IMR-90 (cell line): ENCODE results near the gene TPCN1.

Experiments used
- BHLHE40 ChIP-seq: fragments of 150-350 bp; IDR thresholded peaks from 2 replicates; pipeline ENCODE4 v1.6.1; 2016; ENCODE audit warnings: mild to moderate bottlenecking, low read depth, low read length
- CTCF ChIP-seq: conservative IDR thresholded peaks from 2 replicates; pipeline ENCODE4 v1.5.1; 2012; ENCODE audit warnings: mild to moderate bottlenecking, low read depth, low read length, improper control_type of control experiment
- NFE2L2 ChIP-seq: fragments of 150-350 bp; IDR thresholded peaks from 2 replicates; pipeline ENCODE4 v1.6.1; 2016; ENCODE audit warnings: low read depth, mild to moderate bottlenecking, low read length
- POLR2A ChIP-seq: IDR thresholded peaks from 2 replicates; pipeline ENCODE4 v1.6.1; 2012; ENCODE audit warnings: mild to moderate bottlenecking, low read depth, low read length
- RCOR1 ChIP-seq: IDR thresholded peaks from 2 replicates; pipeline ENCODE4 v1.6.1; 2012; ENCODE audit warnings: mild to moderate bottlenecking, low read length, improper control_type of control experiment; ENCODE audit not compliant: insufficient replicate concordance
- SMC3 ChIP-seq: fragments of 150-350 bp; IDR thresholded peaks from 2 replicates; pipeline ENCODE4 v1.6.1; 2016; ENCODE audit warnings: low read depth, mild to moderate bottlenecking, antibody characterized with exemption, low read length, moderate library complexity
- TF ChIP-seq, protein P1 (sequence below): fragments of 150-350 bp; IDR thresholded peaks from 2 replicates; pipeline ENCODE4 v1.6.1; 2017; ENCODE audit warnings: mild to moderate bottlenecking, antibody characterized with exemption, low read length, low read depth

GRCh38 chr12:113274848-113275247, 53.6 kb downstream of the TPCN1 start:
- TF ChIP-seq CTCF (no peak), POLR2A (no peak), SMC3 (no peak), RCOR1 (no peak), BHLHE40 (no peak), NFE2L2 (no peak)
- TF ChIP-seq, protein P1, sequence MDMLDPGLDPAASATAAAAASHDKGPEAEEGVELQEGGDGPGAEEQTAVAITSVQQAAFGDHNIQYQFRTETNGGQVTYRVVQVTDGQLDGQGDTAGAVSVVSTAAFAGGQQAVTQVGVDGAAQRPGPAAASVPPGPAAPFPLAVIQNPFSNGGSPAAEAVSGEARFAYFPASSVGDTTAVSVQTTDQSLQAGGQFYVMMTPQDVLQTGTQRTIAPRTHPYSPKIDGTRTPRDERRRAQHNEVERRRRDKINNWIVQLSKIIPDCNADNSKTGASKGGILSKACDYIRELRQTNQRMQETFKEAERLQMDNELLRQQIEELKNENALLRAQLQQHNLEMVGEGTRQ = no peak
